ENCODE data around the gene VASH1.

Gene VASH1

GRCh38 chr14:76773188-76773885 is 12.1 kb downstream of the VASH1 start:
- H3K27ac ChIP-seq (ENCODE audit: low read depth, low read length): peak overlapping the region; percentile 76
- H3K4me1 ChIP-seq (ENCODE audit: control insufficient read depth, insufficient read depth, low read length, unreplicated experiment): peaks cover 19% of the 10 kb centered on the region
- no peaks in the 10 kb centered on the region for H3K27me3 ChIP-seq (ENCODE audit: insufficient read depth, low read length)
- peak overlapping the region; percentile 59; the same call in 1 of the 2 replicates for H3K4me3 ChIP-seq (ENCODE audit: low read depth, low read length)
- no peaks in the 10 kb centered on the region for H3K36me3 ChIP-seq (ENCODE audit: insufficient read depth, low read length)
- no peaks in the 10 kb centered on the region for H3K79me2 ChIP-seq (ENCODE audit: control insufficient read depth, insufficient read depth, low read length, unreplicated experiment)
- H2AFZ ChIP-seq (ENCODE audit: low read length, unreplicated experiment): peak overlapping the region; percentile 85

DNA sequence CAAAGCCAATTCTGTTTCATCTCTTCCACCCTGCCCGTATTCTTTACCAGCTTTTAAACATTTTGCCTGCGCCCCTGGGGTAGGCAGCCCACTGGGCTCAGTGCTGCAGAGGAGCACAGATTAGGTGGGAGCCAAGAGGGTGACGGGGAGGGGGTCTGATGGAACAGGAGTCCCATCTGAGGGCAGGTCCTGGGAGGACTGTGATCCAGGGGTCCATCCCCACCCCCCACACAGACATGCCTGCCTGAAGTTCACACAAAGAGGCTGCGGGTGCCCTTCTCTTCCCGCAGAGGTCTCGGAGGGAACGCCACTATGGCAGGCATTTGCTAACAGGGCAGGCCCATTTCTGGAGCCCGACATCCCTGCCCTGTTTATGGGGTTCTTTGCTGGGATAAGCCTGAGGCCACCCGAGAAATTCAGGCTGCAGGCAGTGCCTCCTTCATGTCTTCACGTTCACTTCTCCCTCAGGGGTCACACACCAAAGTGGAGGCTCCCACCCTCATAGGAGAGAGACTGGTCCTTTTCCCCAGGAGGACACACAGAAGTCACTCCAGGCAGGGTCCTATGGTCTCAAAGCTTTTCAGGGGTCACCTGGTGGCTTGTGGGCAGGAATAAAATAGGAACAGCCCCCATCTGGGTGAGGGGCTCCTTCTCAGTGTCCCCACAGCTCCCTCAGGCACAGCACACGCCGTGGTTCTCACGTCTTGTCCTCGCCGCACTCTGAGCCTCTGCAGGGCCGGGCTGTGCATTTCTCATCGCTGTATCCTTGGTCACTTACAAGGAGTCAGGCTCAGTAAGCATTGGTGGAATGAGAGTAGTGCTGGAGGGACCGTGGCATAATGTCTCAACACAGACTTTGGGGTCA is 12.9 kb downstream of the VASH1 start:
- no peak overlapping the region for H3K4me3 ChIP-seq (ENCODE audit: low read depth, low read length)
- H3K4me1 ChIP-seq (ENCODE audit: control insufficient read depth, insufficient read depth, low read length, unreplicated experiment): peaks cover 19% of the 10 kb centered on the region
- no peaks in the 10 kb centered on the region for H3K79me2 ChIP-seq (ENCODE audit: control insufficient read depth, insufficient read depth, low read length, unreplicated experiment)
- H2AFZ ChIP-seq (ENCODE audit: low read length, unreplicated experiment): no peak overlapping the region
- 0 out of 2 replicates have a peak overlapping the region, but pooled peaks have one; percentile 76 for H3K27ac ChIP-seq (ENCODE audit: low read depth, low read length)
- no peaks in the 10 kb centered on the region for H3K27me3 ChIP-seq (ENCODE audit: insufficient read depth, low read length)
- H3K36me3 ChIP-seq (ENCODE audit: insufficient read depth, low read length): no peaks in the 10 kb centered on the region

DNA sequence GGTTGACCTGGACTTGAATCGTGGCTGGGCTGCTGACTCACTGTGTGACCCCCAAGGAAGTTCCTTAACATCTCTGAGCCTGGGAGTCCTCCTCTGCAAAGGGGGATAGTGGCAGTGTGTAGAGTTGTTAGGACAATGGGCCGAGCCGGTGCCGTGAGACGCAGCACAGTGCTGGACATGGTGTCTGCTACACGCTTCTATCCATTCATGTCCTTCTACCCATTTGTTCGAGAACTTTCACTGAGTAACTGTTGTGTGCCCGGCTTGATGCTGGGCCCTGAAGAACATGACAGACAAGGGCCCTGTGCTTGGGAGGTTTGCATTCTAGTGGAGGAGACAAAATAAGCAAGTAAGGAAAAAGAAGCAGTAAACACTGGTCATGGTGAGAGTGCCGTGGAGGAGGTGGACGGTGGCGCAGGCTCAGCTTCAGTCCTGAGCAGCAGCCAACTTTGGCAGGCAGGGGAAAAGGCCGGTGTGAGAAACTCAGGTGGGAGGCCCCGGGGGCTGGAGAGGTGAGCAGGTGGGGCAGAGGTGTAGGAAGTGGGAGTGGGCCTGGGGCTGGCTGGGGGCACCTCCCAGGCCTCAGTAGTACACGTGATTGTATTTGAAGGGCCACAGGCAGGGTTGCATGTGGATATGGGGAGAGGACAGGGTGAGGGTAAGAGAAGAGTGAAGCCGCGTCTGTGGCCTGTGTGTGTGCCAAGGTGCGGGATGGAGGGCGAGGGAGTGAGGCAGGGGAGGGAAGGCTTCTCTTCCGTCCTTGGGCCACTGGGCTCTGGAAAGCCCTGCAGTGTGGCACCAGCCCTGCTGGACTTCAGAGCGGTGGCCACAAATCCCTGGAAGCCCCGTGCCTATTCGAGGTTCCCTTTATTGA is 13.8 kb downstream of the VASH1 start:
- Histone ChIP-seq H3K4me1 (ENCODE audit: control insufficient read depth, insufficient read depth, low read length, unreplicated experiment) (peaks cover 19% of the 10 kb centered on the region), H3K36me3 (ENCODE audit: insufficient read depth, low read length) (no peaks in the 10 kb centered on the region), H3K4me3 (ENCODE audit: low read depth, low read length) (no peak overlapping the region), H3K27me3 (ENCODE audit: insufficient read depth, low read length) (no peaks in the 10 kb centered on the region), H3K79me2 (ENCODE audit: control insufficient read depth, insufficient read depth, low read length, unreplicated experiment) (no peaks in the 10 kb centered on the region), H3K27ac (ENCODE audit: low read depth, low read length) (no peak overlapping the region), H2AFZ (ENCODE audit: low read length, unreplicated experiment) (no peak overlapping the region)

- Histone ChIP-seq H3K4me3 (ENCODE audit: low read depth, low read length) (no peak overlapping the region), H3K4me1 (ENCODE audit: control insufficient read depth, insufficient read depth, low read length, unreplicated experiment) (peaks cover 19% of the 10 kb centered on the region), H3K27me3 (ENCODE audit: insufficient read depth, low read length) (no peaks in the 10 kb centered on the region), H3K79me2 (ENCODE audit: control insufficient read depth, insufficient read depth, low read length, unreplicated experiment) (no peaks in the 10 kb centered on the region), H2AFZ (ENCODE audit: low read length, unreplicated experiment) (no peak overlapping the region), H3K27ac (ENCODE audit: low read depth, low read length) (no peak overlapping the region), H3K36me3 (ENCODE audit: insufficient read depth, low read length) (no peaks in the 10 kb centered on the region)
Measured at GRCh38 chr14:76775695-76776427, 14.6 kb downstream of the VASH1 start.

GRCh38 chr14:76776428-76777251 is 15.4 kb downstream of the VASH1 start:
- H3K4me3 ChIP-seq (ENCODE audit: low read depth, low read length): no peak overlapping the region
- peaks cover 25% of the 10 kb centered on the region for H3K4me1 ChIP-seq (ENCODE audit: control insufficient read depth, insufficient read depth, low read length, unreplicated experiment)
- no peaks in the 10 kb centered on the region for H3K79me2 ChIP-seq (ENCODE audit: control insufficient read depth, insufficient read depth, low read length, unreplicated experiment)
- no peak overlapping the region for H3K27ac ChIP-seq (ENCODE audit: low read depth, low read length)
- no peaks in the 10 kb centered on the region for H3K36me3 ChIP-seq (ENCODE audit: insufficient read depth, low read length)
- no peaks in the 10 kb centered on the region for H3K27me3 ChIP-seq (ENCODE audit: insufficient read depth, low read length)
- no peak overlapping the region for H2AFZ ChIP-seq (ENCODE audit: low read length, unreplicated experiment)

- no peaks in the 10 kb centered on the region for H3K79me2 ChIP-seq (ENCODE audit: control insufficient read depth, insufficient read depth, low read length, unreplicated experiment)
- H3K27me3 ChIP-seq (ENCODE audit: insufficient read depth, low read length): no peaks in the 10 kb centered on the region
- no peak overlapping the region for H3K27ac ChIP-seq (ENCODE audit: low read depth, low read length)
- H3K4me3 ChIP-seq (ENCODE audit: low read depth, low read length): no peak overlapping the region
- no peaks in the 10 kb centered on the region for H3K36me3 ChIP-seq (ENCODE audit: insufficient read depth, low read length)
- no peak overlapping the region for H2AFZ ChIP-seq (ENCODE audit: low read length, unreplicated experiment)
- H3K4me1 ChIP-seq (ENCODE audit: control insufficient read depth, insufficient read depth, low read length, unreplicated experiment): peaks cover 21% of the 10 kb centered on the region
Measured at GRCh38 chr14:76777721-76778120, 16.5 kb downstream of the VASH1 start.

- no peaks in the 10 kb centered on the region for H3K36me3 ChIP-seq (ENCODE audit: insufficient read depth, low read length)
- peaks cover 11% of the 10 kb centered on the region for H3K4me1 ChIP-seq (ENCODE audit: control insufficient read depth, insufficient read depth, low read length, unreplicated experiment)
- no peaks in the 10 kb centered on the region for H3K79me2 ChIP-seq (ENCODE audit: control insufficient read depth, insufficient read depth, low read length, unreplicated experiment)
- H3K4me3 ChIP-seq (ENCODE audit: low read depth, low read length): no peak overlapping the region
- no peak overlapping the region for H3K27ac ChIP-seq (ENCODE audit: low read depth, low read length)
- no peaks in the 10 kb centered on the region for H3K27me3 ChIP-seq (ENCODE audit: insufficient read depth, low read length)
- H2AFZ ChIP-seq (ENCODE audit: low read length, unreplicated experiment): no peak overlapping the region
Measured at GRCh38 chr14:76778546-76779215, 17.4 kb downstream of the VASH1 start.

DNA sequence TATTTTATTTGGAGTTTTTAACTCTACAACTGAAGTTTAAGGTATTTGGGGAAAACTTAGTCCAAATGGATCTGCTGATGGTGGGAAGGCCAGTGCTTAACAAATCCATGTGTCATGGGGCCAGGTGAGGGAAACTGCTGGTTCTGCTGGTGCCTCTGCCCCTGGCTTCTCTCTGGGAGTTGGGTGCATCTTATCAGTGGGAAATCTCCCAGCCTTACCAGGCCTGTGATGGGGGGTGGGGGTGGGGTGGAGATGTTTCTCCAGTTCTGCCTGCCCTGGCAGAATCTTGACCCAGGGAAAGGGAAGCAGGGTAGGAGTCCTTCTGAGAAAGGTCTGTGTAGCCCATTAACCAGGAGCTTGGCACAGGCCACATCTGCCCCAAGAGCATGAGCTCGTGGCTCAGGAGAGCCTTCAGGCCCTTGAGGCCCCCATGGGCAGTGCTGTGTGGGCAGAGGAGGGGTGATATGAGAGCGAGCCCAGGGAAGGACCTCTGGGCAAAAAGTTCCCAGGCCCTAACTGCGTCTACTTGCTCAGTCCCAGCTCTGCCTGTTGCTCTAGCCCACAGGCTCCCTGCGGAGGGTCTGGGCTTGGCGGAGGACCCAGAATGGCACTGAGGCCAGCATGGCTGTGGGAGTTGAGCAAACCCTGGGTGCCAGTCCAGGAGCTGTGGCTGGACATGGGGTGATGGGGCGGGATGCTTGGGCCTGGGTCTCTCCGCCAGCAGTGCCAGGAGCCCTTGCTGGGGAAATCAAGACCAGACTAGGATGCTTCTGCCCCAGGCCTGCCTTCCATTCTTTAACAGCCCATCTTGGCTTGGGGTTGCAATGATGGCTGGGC is 18.2 kb downstream of the VASH1 start:
- Histone ChIP-seq H3K79me2 (ENCODE audit: control insufficient read depth, insufficient read depth, low read length, unreplicated experiment) (no peaks in the 10 kb centered on the region), H3K27ac (ENCODE audit: low read depth, low read length) (no peak overlapping the region), H2AFZ (ENCODE audit: low read length, unreplicated experiment) (no peak overlapping the region), H3K4me3 (ENCODE audit: low read depth, low read length) (no peak overlapping the region), H3K36me3 (ENCODE audit: insufficient read depth, low read length) (no peaks in the 10 kb centered on the region), H3K4me1 (ENCODE audit: control insufficient read depth, insufficient read depth, low read length, unreplicated experiment) (peaks cover 6% of the 10 kb centered on the region), H3K27me3 (ENCODE audit: insufficient read depth, low read length) (no peaks in the 10 kb centered on the region)

GRCh38 chr14:76780058-76780345 is 18.7 kb downstream of the VASH1 start:
- Histone ChIP-seq H3K27ac (ENCODE audit: low read depth, low read length) (no peak overlapping the region), H3K36me3 (ENCODE audit: insufficient read depth, low read length) (no peaks in the 10 kb centered on the region), H3K4me1 (ENCODE audit: control insufficient read depth, insufficient read depth, low read length, unreplicated experiment) (peaks cover 6% of the 10 kb centered on the region), H3K4me3 (ENCODE audit: low read depth, low read length) (no peak overlapping the region), H3K79me2 (ENCODE audit: control insufficient read depth, insufficient read depth, low read length, unreplicated experiment) (no peaks in the 10 kb centered on the region), H2AFZ (ENCODE audit: low read length, unreplicated experiment) (no peak overlapping the region), H3K27me3 (ENCODE audit: insufficient read depth, low read length) (no peaks in the 10 kb centered on the region)

All from ACC112 (cell line).